Measurements from ENCODE around the gene HELB. TPM values are rescaled to one million over a fixed set of nuclear protein-coding genes. Genes with fewer than 3 reads are reported as not detected.
A peak's percentile ranks its signal among the peaks of the same experiment; 100 is the strongest.

The HELB gene
- polyA plus RNA-seq (ENCODE audit: insufficient read length) = 1.9 TPM

- DNase-seq (ENCODE audit: low read depth) = peak; percentile 97
Measured at GRCh38 chr12:66301944-66302826, at the start of gene HELB. TSS of gene HELB (plus strand) at chr12:66302493. CDS start at chr12:66302604, 111 bp downstream.

GRCh38 chr12:66252771-66253170 lies 49.5 kb upstream of the HELB start:
- DNase-seq (ENCODE audit: low read depth) = no peak

- no peak for DNase-seq (ENCODE audit: low read depth)
Measured at GRCh38 chr12:66255737-66256136, 46.6 kb upstream of the HELB start.

GRCh38 chr12:66258011-66258410 lies 44.3 kb upstream of the HELB start:
- no peak for DNase-seq (ENCODE audit: low read depth)

- DNase-seq (ENCODE audit: low read depth) = no peak
Measured at GRCh38 chr12:66262737-66263136, 39.6 kb upstream of the HELB start.

- no peak for DNase-seq (ENCODE audit: low read depth)
Measured at GRCh38 chr12:66268562-66268961, 33.7 kb upstream of the HELB start.

- no peak for DNase-seq (ENCODE audit: low read depth)
Measured at GRCh38 chr12:66269142-66269541, 33.2 kb upstream of the HELB start.

- DNase-seq (ENCODE audit: low read depth) = no peak
Measured at GRCh38 chr12:66269757-66270383, 32.4 kb upstream of the HELB start.

GRCh38 chr12:66270613-66271012 lies 31.7 kb upstream of the HELB start:
- DNase-seq (ENCODE audit: low read depth) = no peak

GRCh38 chr12:66272650-66273049 lies 29.6 kb upstream of the HELB start:
- DNase-seq (ENCODE audit: low read depth) = no peak

GRCh38 chr12:66273147-66273546 lies 29.1 kb upstream of the HELB start:
- no peak for DNase-seq (ENCODE audit: low read depth)

GRCh38 chr12:66275040-66275439 lies 27.3 kb upstream of the HELB start:
- DNase-seq (ENCODE audit: low read depth) = no peak

GRCh38 chr12:66279123-66279712 lies 23.1 kb upstream of the HELB start:
- DNase-seq (ENCODE audit: low read depth) = no peak

GRCh38 chr12:66280561-66280960 lies 21.7 kb upstream of the HELB start:
- no peak for DNase-seq (ENCODE audit: low read depth)

GRCh38 chr12:66282244-66282643 lies 20.0 kb upstream of the HELB start:
- no peak for DNase-seq (ENCODE audit: low read depth)

- no peak for DNase-seq (ENCODE audit: low read depth)
Measured at GRCh38 chr12:66287275-66287674, 15.0 kb upstream of the HELB start.

- no peak for DNase-seq (ENCODE audit: low read depth)
Measured at GRCh38 chr12:66288121-66288520, 14.2 kb upstream of the HELB start.

GRCh38 chr12:66289485-66289884 lies 12.8 kb upstream of the HELB start:
- DNase-seq (ENCODE audit: low read depth) = no peak

GRCh38 chr12:66290716-66291200 lies 11.5 kb upstream of the HELB start:
- no peak for DNase-seq (ENCODE audit: low read depth)

GRCh38 chr12:66296176-66296683 lies 6.1 kb upstream of the HELB start:
- no peak for DNase-seq (ENCODE audit: low read depth)

GRCh38 chr12:66297080-66297479 lies 5.2 kb upstream of the HELB start:
- no peak for DNase-seq (ENCODE audit: low read depth)

- DNase-seq (ENCODE audit: low read depth) = no peak
Measured at GRCh38 chr12:66297923-66298322, 4.4 kb upstream of the HELB start.

- no peak for DNase-seq (ENCODE audit: low read depth)
Measured at GRCh38 chr12:66302827-66303169, 505 bp downstream of the HELB start.

Measured in forelimb muscle (tissue), 1 donor.